Stimulated activated CD8-positive, alpha-beta memory T cell treated with anti-CD3 and anti-CD28 coated beads, Interleukin-4, amount 100 ng/mL, for 1 hour (primary cell): ENCODE measurements around the gene CHN2.

Experiments
- DNase-seq, 2 donors: peaks; one replicate each; pipeline ENCODE4 v3.0.0-alpha.2; 2020; ENCODE audit warnings: low read depth in 2 of 2, low spot score in 1 of 2

CHN2 gene

DNA sequence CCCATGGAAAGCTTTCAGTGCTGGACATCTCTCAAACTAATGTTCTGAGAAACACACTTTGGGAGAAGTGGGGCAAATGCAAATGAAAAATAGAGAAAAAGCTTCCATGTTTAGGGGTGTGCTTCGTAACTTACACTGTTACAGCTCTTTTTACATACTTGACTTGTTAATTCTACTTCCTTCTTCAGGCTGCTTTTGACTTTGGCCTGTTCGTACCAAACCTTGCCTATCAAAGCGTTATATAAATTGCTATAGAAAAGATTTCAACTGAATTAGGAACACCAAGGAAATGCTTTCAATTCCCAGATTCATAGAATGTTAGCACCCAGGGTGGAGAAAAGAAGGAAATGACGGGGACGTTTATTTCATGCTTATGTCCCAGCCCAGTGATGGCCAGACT, 228.3 kb downstream of the CHN2 start:
- no peak for DNase-seq

DNA sequence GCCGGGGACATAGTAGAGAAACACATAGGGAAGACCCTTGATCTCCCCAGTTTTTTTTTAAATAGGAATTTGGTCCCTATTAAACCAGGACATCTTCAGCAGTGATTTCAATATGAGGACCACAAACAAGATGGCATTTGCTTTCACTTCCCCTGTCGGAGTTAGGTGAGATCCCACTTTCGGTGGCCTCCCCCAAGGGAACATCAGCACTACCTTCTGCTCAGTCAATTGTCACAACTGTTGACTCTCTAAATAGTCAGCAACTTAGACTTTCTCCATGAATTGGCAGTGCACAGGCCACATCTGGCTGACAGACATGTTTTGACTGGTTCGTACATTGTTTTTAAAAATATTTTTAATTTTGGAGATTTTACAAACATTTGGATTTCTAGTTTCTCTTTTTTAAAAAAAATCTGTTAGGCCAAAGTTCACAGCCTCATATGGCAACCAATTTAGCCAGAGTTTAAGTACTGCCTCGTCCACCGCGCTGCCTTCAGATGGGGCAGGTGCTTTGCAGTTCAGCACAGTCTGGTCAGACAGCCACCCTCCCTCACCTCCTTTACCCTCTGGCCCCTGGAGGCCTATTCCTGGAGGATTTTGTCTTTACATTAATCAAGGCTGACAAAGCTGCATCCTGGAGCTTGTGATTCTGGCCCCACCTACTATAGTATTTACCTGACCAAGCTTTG, 229.9 kb downstream of the CHN2 start:
- no peak for DNase-seq

DNA sequence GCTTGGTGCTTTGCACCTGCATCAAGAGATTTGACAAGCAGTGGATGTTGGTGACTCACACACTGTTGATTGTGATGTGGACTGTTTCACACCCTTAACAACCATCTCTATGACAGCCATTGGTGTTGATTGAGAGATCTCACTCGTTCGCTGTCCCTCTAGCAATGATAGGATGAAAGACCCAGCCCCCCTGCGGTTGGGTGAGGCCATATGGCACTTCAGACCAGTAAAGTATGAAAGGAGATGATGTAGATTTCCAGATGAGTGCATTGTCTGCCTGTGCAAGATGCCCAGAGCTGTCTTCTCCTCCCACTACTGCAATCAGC, 230.4 kb downstream of the CHN2 start:
- DNase-seq: no peak

- DNase-seq: no peak
Measured at GRCh38 chr7:29426587-29426986, 232.0 kb downstream of the CHN2 start.

DNA sequence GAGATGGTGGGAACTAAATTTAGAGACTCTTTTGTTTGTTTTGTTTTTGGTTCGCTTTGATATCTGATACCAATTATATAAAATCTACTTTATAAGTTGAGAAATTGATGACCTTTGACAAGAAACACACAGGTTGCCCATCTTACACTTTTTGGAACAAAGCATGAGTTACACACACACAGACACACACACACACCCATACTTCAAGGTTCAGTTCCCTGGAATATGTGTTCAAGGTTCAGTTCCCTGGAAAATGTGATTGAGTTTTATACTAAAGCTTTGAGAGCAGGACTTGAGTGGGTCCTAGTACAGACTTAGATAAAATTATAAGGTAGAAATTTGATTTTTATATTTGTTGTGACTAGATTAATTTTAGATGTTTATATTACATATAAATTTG, 234.8 kb downstream of the CHN2 start:
- no peak for DNase-seq

DNA sequence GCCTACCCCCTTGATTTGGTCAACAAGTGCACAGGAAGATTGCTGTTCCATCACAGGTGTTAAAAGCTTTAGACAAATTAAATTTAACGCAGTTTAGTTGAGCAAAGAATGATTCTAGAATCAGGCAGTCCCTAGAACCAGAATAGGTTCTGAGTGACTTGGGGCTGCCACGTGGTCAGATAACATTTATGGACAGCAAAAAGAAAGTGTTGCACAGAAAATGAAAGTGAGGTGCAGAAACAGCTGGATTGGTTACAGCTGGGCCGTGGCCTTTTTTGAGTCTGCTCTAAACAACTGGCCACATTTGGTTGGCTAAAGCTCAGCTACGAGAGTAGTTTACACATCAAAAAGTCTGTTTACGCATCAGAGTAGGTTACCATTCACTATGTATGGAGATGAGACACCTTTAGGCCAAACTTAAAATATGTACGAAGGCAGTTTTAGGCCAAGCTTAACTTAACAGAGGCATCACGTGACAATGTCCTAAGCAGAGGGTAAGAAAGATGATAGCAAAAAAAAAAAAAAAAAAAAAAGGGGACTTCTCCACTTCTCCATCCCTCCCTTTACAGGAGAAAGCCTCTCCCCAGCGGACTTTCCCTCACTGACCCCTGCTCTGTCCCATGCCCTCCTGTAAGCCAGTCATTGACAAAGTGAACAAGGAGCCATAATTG, 235.8 kb downstream of the CHN2 start:
- no peak for DNase-seq

DNA sequence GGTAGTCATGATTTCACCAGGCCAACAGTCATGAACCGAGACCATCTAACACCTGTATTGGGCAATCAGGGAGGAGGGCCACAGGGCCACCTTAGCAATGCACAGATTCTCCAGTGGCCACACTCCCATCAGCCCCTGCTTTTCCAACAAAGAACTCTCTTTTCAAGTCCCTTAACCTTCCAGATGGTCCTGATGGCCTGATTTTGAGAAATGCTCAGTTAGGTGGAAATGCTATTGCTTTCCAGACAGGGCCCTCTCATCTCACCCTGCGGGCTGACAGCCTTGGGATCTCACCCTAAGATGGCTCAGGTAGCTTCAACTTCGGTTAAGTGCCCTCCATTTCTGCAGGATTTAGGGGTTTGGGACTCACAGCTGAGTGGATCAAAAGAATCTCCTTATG, 237.1 kb downstream of the CHN2 start:
- no peak for DNase-seq

- DNase-seq: no peak
Measured at GRCh38 chr7:29432721-29433120, 238.1 kb downstream of the CHN2 start.

DNA sequence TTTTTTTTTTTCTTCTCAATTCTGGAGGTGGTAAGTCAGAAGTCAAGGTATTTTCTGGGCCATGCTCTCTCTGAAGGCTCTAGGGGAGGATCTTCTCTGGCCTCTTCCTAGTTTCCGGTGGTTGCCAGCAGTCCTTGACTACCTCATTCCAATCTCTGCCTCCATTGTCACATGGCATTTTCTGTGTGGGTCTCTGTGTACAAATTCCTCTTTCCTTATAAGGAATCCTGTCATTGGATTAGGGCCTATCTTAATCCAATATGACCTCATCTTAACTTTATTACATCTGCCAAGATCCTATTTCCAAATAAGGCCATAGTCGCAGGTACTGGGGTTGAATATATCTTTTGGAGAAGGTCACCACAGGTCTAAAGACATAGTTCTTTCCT, 239.8 kb downstream of the CHN2 start:
- no peak for DNase-seq

DNA sequence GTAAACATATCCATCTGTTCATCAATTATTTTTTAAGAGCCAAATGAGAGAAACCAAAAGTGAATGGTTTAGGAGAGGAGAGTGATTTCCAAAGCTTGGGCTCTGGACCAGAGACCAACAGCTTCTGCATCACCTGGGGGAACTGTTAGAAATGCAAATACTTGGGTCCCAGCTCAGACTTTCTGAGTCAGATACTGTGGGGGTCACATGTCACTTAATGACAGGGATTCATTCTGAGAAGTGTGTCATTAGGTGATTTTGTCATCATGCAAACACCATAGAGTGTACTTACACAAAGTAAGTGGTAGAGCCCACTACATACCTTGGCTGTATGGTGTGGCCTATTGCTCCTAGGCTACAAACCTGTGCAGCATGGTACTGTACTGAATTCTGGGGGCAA, 240.6 kb downstream of the CHN2 start:
- DNase-seq: no peak

- no peak for DNase-seq
Measured at GRCh38 chr7:29435902-29436301, 241.3 kb downstream of the CHN2 start.

- DNase-seq: no peak
Measured at GRCh38 chr7:29442146-29442545, 247.6 kb downstream of the CHN2 start.

GRCh38 chr7:29443552-29443951, 249.0 kb downstream of the CHN2 start:
- no peak for DNase-seq

DNA sequence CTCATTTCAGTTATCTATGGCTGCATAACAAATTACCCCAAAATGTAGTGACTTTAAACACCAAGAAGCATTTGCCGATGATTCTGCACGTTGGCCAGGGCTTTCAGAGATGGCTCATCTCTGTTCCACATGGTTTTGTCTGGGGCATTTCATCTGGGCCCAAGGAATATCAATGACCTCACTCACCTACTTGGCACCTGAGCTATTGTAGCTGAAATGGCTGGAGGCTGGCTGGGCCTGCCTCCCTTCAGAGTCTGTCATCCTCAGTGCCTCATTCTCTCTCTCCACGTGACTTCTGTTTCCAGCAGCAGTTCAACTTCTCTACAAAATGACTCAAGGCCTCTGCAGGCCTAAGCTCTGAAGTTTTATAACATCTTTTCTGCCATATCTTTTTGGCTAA, 249.7 kb downstream of the CHN2 start:
- no peak for DNase-seq

GRCh38 chr7:29445736-29446135, 251.2 kb downstream of the CHN2 start:
- DNase-seq: no peak

DNA sequence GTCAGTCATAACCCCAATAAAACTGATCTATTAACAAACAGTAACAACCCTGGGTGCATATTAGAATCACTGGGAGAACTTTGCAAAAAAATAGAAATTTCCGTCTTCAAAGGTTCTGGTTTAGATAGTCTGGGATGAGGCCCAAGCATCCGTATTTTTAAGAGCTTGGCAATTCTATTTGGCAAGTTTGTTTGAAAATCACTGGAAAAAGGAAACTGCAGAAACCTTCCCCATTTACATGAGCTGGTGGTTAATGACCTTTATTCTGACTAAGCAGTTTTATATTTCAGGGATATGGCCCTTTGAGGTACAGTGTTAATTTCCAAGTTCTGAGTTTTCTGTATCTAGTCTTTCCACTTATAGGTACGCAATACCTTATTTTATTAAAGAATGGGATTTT, 253.3 kb downstream of the CHN2 start:
- no peak for DNase-seq

DNA sequence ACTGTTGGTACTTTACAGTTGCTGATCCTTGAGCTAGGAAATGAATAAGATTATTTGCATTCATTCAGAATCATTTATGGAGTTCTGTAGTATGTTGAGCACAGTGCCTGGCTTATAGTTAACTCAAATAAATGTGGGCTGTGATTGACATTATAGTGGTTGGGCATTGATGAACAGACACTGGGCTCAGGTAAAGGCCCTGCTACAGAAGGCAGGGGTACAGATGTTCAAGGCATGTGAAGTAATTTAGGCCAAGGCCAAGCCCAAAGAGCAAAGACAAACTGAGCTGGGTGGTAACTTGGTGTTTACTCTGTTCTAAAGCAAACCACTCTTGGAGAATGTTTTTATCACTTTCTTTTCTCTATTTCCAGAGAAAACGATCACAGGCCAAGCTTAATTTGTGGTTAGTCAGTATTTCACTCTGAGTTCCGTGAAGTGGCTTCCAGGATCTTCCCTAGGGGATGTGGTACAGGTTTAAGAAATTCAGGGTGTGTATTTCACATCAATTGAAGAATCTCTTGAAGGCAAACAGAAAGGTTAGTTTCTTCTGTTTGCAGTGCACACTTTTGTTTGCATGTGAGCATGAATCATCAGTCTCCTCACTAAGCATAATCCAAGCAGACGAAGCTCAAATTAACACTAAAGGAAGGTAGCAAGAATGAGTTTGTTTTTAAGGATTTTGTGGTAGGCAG, 255.1 kb downstream of the CHN2 start:
- DNase-seq: no peak

DNA sequence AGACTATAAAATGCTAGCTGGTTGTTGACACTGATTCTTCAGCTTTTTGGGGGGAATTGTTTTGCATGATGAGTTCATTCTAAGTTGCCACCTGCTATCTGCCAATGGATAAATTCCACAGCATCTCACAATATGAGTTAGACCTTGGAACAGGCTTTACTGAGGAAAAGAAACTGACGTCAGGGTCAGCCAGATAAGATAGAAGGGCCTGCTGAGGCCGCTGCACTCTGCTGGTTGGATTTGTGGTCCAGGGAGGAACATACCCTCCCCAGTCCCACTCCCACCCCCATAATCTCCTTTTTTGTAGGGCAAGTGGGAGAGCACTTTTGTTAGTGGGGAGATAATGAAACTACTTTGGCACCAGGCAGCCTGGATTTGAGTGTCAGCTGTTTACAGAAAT, 258.4 kb downstream of the CHN2 start:
- no peak for DNase-seq

DNA sequence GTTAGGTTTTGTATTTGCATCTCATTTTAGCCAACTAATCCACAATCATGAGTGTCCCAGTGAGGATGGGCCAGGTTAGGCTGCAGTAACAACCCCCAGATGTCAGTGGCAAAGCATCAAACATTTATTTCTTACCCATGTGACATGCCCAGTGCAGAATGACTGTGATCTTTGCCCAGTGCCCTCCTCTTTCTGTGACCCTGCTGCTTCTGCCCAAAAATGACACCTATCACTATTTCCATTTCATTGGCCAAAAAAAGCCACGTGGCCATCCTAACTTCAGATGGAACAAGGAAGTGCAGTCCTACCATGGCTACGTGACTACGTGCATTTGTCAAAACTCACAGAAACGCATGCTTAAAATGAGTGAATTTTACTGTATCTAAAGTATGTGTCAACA, 259.9 kb downstream of the CHN2 start:
- no peak for DNase-seq

GRCh38 chr7:29454899-29455451, 260.4 kb downstream of the CHN2 start:
- DNase-seq: no peak

DNA sequence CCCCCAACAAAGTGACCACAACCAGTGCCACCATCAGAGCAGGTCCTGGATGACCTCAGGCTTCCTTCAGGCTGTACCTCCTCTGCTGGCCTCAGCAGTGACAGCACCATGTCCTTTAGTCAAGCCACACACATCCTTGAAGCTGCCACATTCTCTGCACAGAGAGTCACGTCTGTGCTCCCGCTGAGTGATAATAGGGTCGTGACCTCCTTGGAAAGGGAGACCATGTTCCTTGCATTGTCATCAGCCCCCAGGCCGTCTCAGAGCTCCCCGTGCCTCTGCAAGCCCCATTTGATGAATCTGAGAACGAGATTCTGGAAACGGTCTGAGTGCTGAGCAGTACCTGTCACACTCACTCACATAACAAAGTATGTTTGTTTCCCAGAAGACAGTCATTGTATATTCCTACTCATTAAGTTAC, 262.6 kb downstream of the CHN2 start:
- DNase-seq: no peak

DNA sequence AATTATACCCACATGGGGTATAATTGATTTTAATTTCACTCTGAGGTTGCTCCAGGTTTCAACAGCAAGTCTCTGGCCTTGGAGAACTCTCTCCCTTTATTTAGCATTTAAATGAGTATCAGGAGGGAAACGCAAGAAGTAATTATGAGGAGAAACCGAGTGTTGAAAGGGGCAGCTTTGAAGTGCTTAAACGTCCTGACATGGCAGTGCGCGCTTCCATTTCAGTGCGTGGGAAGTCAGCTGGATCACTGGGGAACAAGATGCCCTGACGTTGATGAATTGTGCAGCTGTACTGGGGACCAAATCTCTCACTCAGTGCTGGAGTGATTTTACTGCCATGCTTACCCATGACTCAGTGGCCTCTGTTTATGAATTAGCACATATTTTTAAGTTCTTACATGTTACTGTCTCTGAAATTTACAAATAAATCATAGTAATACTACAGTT, 263.0 kb downstream of the CHN2 start:
- DNase-seq: no peak
